Stimulated activated memory B cell treated with anti-CD40 and anti-IgM and Interleukin-4, amounts not matched to agents 10 μg/mL and 1 μg/mL and 100 μg/mL, for 72 hours (primary cell): Measurements from ENCODE around the gene FHOD3.

Experiments used
- ATAC-seq: fragments of 150-1000 bp; cut with Tn5 transposase; 2 replicates; pipeline ENCODE4 v1.10.0; 2021
- H3K27ac Mint-ChIP-seq: one replicate; pipeline ENCODE4 v1.8.0; 2022; ENCODE audit warnings: mild to moderate bottlenecking, mixed read lengths
- H3K27me3 Mint-ChIP-seq: one replicate; pipeline ENCODE4 v1.8.0; 2022; ENCODE audit warnings: mixed read lengths
- H3K36me3 Mint-ChIP-seq: one replicate; pipeline ENCODE4 v1.8.0; 2022; ENCODE audit warnings: mixed read lengths
- H3K4me1 Mint-ChIP-seq: one replicate; pipeline ENCODE4 v1.8.0; 2022; ENCODE audit warnings: mixed read lengths
- H3K4me3 Mint-ChIP-seq: one replicate; pipeline ENCODE4 v1.8.0; 2022; ENCODE audit warnings: mild to moderate bottlenecking, moderate library complexity, mixed read lengths
- H3K9me3 Mint-ChIP-seq: one replicate; pipeline ENCODE4 v1.8.0; 2022; ENCODE audit warnings: mixed read lengths

Gene FHOD3

DNA sequence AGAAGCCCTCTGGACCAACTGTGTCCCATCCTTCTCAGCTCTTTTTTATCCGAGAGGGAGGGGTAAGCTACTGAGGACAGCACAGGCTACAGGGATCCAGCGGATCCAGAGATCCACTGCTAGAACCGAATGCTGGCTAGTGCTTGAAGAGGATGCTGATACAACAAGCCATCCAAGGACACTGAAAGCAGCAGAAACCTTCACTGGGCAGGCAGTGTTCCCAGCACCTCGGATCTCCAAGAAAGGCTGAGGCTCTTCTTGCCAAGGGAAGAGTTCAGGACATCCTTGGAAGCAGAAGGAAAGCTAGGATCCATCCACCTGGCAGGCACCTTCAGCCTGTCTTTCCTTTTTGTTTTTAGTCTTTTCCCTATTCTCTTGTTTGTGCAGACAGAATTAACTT lies 13.2 kb upstream of the FHOD3 start:
- no peak for ATAC-seq
- Mint-ChIP-seq H3K4me1 (peaks cover 6% of the 10 kb centered on the region), H3K9me3 (peaks cover 6% of the 10 kb centered on the region), H3K36me3 (peaks cover 6% of the 10 kb centered on the region), H3K4me3 (no peak overlapping the region), H3K27ac (no peak overlapping the region), H3K27me3 (peaks cover 68% of the 10 kb centered on the region)

DNA sequence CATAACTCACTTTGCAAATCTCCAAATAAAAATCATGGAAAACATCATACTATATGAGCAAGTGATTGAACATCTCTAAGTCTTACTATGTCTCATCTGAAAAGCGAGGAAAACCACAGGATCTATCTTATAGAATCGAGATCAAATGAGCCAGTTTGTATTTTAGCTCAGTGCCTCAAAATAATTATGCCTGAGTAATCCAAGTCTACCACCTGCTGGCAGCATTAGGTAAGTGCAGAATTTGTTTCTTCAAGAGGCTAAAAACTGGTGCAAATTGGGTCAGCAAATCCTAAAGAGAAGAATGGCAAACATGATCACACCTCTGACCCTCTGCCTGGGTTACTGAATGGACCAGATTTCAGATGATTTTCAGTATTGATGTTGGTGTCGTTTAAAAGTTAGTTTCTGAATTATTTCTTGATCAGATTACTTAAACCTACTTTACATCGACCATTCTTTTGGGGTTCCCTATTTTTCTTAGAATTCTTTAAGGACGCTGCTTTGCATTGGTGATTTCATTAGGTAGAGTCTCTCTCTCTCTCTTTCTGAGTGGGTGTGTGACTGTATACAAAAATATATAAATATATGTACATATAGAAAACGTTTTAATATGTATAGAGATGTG lies 12.7 kb upstream of the FHOD3 start:
- H3K4me3 Mint-ChIP-seq, result no peak overlapping the region
- peaks cover 6% of the 10 kb centered on the region for H3K9me3 Mint-ChIP-seq
- ATAC-seq, result no peak
- H3K4me1 Mint-ChIP-seq, result peaks cover 6% of the 10 kb centered on the region
- no peak overlapping the region for H3K27ac Mint-ChIP-seq
- H3K27me3 Mint-ChIP-seq, result peaks cover 67% of the 10 kb centered on the region
- peaks cover 6% of the 10 kb centered on the region for H3K36me3 Mint-ChIP-seq

DNA sequence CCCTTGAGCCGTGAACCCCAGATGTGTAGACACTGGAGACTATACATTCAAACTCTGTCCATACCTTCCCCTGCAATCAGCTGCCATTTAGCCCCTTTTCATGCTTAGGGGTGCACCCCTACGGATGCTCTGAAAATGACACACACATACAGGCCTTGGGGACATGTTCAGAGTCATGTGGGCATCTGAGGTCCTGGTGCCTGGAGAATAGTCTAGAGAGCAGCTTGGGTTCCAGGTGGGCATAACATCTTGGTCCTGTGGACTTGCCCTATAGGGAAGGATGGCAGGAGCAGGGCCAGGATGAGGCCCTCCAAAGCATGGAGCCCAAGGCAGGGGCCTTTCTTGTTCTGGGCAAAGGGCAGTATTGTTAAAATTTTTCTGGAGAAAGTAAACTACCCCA lies 9.9 kb upstream of the FHOD3 start:
- H3K4me1 Mint-ChIP-seq, result peaks cover 6% of the 10 kb centered on the region
- H3K4me3 Mint-ChIP-seq, result no peak overlapping the region
- ATAC-seq, result no peak
- peaks cover 6% of the 10 kb centered on the region for H3K36me3 Mint-ChIP-seq
- H3K9me3 Mint-ChIP-seq, result peaks cover 6% of the 10 kb centered on the region
- peaks cover 50% of the 10 kb centered on the region for H3K27me3 Mint-ChIP-seq
- H3K27ac Mint-ChIP-seq, result no peak overlapping the region

DNA sequence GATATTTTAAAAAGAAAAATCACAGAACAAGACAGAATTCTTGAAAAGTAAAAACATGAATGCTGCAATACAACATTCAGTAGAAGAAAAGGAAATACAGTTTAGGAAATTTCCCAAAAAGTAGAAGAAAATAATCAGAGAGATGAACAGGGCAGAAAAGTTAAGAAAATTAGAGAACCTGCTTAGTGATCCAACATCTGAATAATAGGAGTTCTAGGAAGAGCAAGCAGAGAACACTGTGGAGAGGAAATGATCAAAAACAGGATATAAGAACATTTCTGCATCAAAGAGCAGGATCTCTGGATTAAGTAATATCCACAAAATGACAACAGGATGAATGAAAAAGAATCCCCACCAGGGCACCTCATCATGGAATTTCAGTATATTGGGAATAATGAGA lies 8.8 kb upstream of the FHOD3 start:
- H3K27ac Mint-ChIP-seq, result no peak overlapping the region
- peaks cover 6% of the 10 kb centered on the region for H3K9me3 Mint-ChIP-seq
- H3K36me3 Mint-ChIP-seq, result peaks cover 6% of the 10 kb centered on the region
- peaks cover 50% of the 10 kb centered on the region for H3K27me3 Mint-ChIP-seq
- ATAC-seq, result no peak
- no peak overlapping the region for H3K4me3 Mint-ChIP-seq
- peaks cover 6% of the 10 kb centered on the region for H3K4me1 Mint-ChIP-seq

DNA sequence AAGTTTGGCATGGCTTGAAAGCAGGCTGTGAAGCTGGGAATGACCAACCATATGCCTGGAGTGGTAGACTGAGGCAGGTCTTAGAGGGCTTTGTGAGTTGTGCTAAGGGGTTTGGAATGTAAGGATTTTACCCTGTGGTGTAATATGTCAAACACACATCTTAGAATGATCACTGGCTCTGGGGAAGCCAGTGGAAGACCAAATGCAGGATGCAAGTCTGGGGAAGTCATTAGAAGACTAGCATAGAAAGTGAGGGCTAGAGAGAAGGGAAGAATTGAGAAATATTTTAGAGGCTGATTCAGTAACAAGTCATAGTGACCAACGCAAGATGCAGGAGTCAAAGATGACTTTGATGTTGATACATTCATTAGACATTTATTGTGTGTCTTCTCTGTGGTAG lies 3.5 kb upstream of the FHOD3 start:
- no peaks in the 10 kb centered on the region for H3K9me3 Mint-ChIP-seq
- H3K27ac Mint-ChIP-seq, result no peak overlapping the region
- no peaks in the 10 kb centered on the region for H3K4me1 Mint-ChIP-seq
- H3K36me3 Mint-ChIP-seq, result no peaks in the 10 kb centered on the region
- H3K4me3 Mint-ChIP-seq, result no peak overlapping the region
- H3K27me3 Mint-ChIP-seq, result peaks cover 10% of the 10 kb centered on the region
- ATAC-seq, result no peak

DNA sequence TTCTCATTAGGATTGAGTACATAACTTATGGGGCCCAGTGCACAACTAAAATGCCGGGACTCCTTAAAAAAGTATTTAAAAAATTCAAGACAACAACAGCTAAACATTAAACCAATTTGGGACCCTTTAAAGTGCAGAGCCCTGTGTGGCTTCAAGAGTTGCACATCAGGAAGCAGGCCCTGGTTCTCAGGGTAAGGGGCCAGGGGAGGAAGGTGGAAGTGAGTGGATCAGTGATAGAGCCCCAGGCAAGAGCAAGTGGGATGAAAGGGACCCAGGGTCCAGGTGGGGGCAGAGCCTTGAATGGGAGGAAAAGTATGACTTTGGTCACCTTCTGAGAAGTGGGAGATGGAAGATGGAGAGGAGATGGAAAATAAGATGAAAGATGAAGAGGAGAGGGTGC lies 2.3 kb upstream of the FHOD3 start:
- Mint-ChIP-seq H3K9me3 (no peaks in the 10 kb centered on the region), H3K4me1 (no peaks in the 10 kb centered on the region), H3K4me3 (no peak overlapping the region), H3K36me3 (no peaks in the 10 kb centered on the region), H3K27me3 (peaks cover 22% of the 10 kb centered on the region), H3K27ac (no peak overlapping the region)
- no peak for ATAC-seq

DNA sequence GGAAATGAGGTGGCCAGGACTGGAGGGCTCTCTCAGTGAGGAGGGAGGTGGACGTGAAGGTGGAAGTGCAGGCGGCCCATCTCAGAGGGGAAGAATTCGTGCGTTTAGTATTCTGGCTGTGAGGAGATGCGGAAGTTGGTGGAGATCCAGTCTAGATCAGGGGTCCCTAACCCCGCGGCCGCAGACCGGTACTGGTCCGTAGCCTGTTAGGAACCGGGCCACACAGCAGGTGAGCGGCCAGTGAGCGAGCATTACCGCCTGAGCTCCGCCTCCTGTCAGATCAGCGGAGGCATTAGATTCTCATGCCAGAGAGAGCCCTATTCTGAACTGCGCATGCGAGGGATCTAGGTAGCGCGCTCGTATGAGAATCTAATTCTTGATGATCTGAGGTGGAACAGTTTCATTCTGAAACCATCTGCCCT lies 1.6 kb upstream of the FHOD3 start:
- no peaks in the 10 kb centered on the region for H3K36me3 Mint-ChIP-seq
- H3K4me1 Mint-ChIP-seq, result no peaks in the 10 kb centered on the region
- ATAC-seq, result no peak
- H3K27me3 Mint-ChIP-seq, result peaks cover 28% of the 10 kb centered on the region
- H3K27ac Mint-ChIP-seq, result no peak overlapping the region
- no peaks in the 10 kb centered on the region for H3K9me3 Mint-ChIP-seq
- no peak overlapping the region for H3K4me3 Mint-ChIP-seq

DNA sequence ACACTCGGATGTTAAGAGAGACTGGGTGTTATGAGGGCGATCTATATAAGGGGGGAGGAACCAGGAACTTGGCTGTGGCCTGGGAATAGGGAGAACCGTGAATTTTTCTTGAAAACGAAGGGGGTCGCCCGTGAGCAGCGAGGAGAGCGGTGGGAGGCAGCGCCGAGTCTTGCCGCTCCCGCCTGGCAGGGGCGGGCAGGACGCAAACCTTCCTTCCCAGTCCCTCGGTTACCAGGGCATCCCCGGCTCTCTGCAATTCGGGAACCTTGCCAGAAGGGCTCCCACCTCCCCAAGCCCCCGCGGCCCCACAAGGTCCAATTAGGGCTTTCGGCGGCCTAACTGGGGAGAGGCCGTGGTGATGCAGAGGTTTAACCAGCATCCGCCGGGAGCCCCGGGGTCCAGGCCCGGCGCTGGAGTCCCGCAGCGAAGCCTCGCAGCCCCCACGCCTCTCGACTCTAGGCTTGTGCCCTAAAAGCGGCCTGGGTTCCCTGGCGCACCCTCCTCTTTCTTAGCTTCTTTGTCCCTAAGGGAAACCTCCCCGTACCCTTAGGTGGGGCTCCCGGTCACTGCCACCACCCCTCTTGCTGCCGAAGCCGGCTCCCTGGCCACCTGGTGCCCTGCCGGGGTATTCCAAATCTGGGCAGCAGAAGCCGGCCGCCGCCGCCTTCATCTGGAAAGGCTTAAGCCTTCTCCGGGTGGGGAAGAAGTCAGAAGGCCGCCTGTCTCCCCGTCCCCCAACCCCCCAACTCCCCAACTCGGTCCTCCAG lies 680 bp upstream of the FHOD3 start:
- Mint-ChIP-seq H3K27ac (no peak overlapping the region), H3K4me1 (no peaks in the 10 kb centered on the region), H3K9me3 (no peaks in the 10 kb centered on the region), H3K36me3 (no peaks in the 10 kb centered on the region), H3K4me3 (peak overlapping the region; percentile 70), H3K27me3 (peaks cover 22% of the 10 kb centered on the region)
- peak; percentile 10 for ATAC-seq

DNA sequence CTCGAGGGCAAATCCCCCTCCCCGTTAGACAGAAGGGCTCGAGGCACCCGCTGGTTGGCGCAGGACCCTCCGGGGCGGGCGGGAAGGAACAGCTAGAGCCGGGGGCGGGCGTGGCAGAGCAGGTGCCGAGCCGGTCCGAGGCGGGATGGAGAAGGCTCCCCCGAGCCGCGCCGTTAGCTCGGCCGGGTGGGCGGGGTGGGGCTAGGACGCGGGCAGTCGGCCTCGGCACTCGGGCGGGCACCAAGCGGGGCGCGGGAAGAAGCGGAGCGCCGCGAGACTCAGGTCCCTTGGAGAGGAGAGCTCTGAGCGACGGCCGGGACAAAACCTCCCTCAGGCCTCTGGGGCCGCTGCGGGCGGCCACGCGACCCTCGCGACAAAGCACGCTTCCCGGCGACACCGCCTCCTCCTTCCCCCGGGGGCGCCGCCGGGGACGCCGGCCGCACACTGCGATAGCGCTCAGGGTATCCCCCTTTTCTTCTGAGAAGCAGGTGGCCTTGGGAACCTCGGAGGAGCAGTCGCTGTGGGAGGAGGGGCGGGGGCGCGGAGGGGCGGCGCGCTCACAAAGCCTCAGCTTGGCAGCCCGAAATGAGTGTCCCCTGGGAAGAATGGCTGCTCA lies 721 bp downstream of the FHOD3 start:
- peak; percentile 24 for ATAC-seq
- no peaks in the 10 kb centered on the region for H3K4me1 Mint-ChIP-seq
- peaks cover 27% of the 10 kb centered on the region for H3K27me3 Mint-ChIP-seq
- no peaks in the 10 kb centered on the region for H3K9me3 Mint-ChIP-seq
- H3K27ac Mint-ChIP-seq, result no peak overlapping the region
- no peak overlapping the region for H3K4me3 Mint-ChIP-seq
- H3K36me3 Mint-ChIP-seq, result no peaks in the 10 kb centered on the region

DNA sequence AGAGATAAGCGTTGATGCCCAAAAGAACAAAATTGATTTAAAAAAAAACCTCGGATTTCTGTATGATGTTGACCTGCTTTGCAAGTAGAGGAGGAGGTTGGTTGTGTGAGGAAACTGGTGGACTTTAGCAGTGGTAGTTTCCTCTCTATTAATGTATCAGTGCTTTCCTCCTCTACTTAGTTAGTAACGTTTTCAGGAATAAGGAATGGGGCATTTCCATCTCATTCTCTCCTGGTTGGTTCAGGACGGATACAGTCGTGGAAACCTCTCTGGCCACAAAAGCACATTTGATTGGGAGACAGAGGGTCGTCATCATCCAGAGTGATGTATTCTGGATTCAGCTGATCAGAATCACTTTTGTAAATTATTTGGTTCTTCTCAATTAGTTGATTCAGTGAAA lies 1.5 kb downstream of the FHOD3 start:
- H3K4me1 Mint-ChIP-seq, result no peaks in the 10 kb centered on the region

DNA sequence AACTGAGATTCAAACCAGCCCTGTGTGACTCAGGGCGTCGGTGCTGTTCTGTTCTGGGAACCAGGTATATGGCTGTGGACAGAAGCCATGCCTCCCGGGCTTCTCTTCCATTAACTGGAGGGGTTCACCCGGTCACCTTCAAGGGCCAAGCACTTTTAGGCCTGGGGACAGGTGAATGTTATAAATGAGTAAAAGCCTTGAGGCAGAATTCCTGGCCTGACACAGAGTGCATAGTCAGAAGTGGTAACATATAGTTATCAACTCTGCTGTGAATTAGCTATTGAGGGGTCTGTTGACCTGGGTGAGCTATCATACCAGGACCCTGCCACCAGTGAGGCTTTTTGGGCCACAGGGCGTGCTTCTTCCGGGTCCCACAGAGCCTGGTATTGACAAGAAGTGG lies 2.7 kb downstream of the FHOD3 start:
- H3K9me3 Mint-ChIP-seq, result no peaks in the 10 kb centered on the region
- no peaks in the 10 kb centered on the region for H3K4me1 Mint-ChIP-seq
- H3K27ac Mint-ChIP-seq, result no peak overlapping the region
- no peak overlapping the region for H3K4me3 Mint-ChIP-seq
- H3K27me3 Mint-ChIP-seq, result peaks cover 45% of the 10 kb centered on the region
- H3K36me3 Mint-ChIP-seq, result no peaks in the 10 kb centered on the region
- ATAC-seq, result no peak

More for the DNA sequence above, 1.5 kb downstream of the FHOD3 start:
- no peak overlapping the region for H3K4me3 Mint-ChIP-seq
- no peaks in the 10 kb centered on the region for H3K9me3 Mint-ChIP-seq
- no peak for ATAC-seq
- H3K36me3 Mint-ChIP-seq, result no peaks in the 10 kb centered on the region
- H3K27ac Mint-ChIP-seq, result no peak overlapping the region
- H3K27me3 Mint-ChIP-seq, result peaks cover 34% of the 10 kb centered on the region

DNA sequence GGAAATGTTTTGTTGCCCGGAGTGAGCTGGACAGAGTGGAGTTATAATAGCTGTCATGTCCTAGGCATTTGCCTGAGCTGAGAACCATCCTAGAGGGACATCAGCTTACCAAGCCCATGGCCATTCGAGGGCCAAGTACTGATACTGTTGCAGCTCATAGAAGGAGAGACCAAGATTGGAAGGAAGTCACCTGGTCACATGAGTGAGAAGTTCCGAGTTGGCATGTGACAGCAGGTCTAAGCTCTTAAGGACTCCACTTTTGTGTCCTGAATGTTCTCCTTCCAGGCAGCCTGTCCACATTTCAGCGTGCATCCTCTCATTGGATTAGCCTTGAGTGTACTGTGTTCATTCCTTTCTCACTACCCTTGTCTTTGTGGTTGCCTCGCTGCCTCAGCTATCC lies 4.4 kb downstream of the FHOD3 start:
- Mint-ChIP-seq H3K4me3 (no peak overlapping the region), H3K27me3 (peaks cover 61% of the 10 kb centered on the region), H3K4me1 (no peaks in the 10 kb centered on the region), H3K36me3 (no peaks in the 10 kb centered on the region), H3K27ac (no peak overlapping the region), H3K9me3 (no peaks in the 10 kb centered on the region)
- ATAC-seq, result no peak

DNA sequence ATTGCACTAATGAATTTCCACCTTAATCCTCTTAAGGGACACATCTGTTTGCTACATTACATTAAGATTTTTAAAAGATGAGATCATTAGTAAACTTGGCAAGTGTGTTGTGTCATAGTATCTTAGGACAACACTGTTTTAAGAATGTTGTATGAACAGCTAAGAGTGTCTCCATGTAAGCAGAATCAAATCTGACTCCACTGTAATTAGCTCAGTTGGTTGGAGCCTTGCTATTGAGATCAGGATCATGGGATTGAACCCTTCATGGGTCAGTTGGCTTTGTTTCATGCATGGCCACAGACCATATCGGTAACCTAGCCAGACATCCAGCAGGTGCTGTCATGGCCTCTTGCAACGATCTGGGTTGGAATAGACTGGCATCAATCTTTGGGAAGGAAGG lies 5.2 kb downstream of the FHOD3 start:
- Mint-ChIP-seq H3K4me1 (no peaks in the 10 kb centered on the region), H3K27me3 (peaks cover 66% of the 10 kb centered on the region), H3K9me3 (no peaks in the 10 kb centered on the region), H3K4me3 (no peak overlapping the region), H3K27ac (no peak overlapping the region), H3K36me3 (no peaks in the 10 kb centered on the region)
- ATAC-seq, result no peak

DNA sequence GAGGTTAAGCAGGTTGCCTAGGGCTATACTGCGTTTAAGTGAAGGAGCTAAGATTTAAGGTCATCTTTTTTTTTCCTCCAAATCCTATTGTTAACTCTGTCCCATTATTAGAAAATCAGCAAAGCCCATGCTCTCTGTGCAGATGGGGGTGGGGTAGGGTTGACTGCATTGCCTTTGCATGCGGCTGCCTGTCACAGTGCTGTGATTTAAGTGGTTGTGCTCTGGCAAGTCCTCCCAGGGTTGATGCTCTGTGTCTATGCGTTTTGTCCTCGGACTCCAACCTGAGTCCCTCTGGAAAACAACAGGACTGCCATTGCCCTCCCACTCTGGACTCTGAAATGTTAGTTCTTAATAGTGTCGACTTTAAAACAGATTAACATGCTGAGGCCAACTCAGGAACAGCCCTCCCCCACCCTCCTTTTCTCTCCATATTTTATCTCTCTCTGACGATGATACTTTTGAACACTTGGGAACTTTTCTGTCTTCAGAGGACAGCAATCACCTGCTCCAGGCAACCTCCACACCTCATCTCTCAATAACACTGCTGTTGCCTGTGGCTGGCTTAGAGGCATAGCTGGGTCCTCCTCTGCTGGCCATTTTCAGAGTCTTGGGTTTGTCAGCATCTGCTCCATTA lies 5.8 kb downstream of the FHOD3 start:
- Mint-ChIP-seq H3K9me3 (no peaks in the 10 kb centered on the region), H3K4me3 (no peak overlapping the region), H3K27me3 (peaks cover 66% of the 10 kb centered on the region), H3K4me1 (no peaks in the 10 kb centered on the region), H3K36me3 (no peaks in the 10 kb centered on the region), H3K27ac (no peak overlapping the region)
- ATAC-seq, result no peak

DNA sequence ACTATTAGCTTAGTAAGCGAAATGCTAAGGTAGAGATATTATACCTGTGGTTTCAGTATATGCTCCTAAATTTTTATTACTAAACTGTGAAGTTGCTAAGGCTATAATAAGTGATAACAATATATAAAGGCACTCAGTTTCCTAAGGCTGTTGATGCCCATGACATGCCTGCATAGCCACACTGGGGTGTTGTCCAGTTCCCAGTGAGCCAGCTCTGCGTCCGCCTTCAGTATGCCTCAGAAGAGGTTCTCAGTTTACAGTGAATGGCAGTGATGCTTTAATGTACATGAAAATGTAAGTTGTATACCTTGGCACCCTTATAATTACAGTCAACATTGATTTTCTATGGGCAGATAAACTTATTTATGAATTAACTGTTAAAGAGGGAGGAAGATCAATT lies 7.2 kb downstream of the FHOD3 start:
- Mint-ChIP-seq H3K4me1 (no peaks in the 10 kb centered on the region), H3K4me3 (no peak overlapping the region), H3K27ac (no peak overlapping the region), H3K9me3 (no peaks in the 10 kb centered on the region), H3K27me3 (peaks cover 69% of the 10 kb centered on the region), H3K36me3 (no peaks in the 10 kb centered on the region)
- ATAC-seq, result no peak
